ENCODE data around the gene C17orf78. TPM values are rescaled to one million over a fixed set of nuclear protein-coding genes. Genes with fewer than 3 reads are reported as not detected.

C17orf78 gene
- total and polyA plus RNA-seq, 2 of the 13 experiments (the other 11 are each of a cell fraction or from before 2014, with no cell fraction given) = not detected

- TF ChIP-seq, protein P1, sequence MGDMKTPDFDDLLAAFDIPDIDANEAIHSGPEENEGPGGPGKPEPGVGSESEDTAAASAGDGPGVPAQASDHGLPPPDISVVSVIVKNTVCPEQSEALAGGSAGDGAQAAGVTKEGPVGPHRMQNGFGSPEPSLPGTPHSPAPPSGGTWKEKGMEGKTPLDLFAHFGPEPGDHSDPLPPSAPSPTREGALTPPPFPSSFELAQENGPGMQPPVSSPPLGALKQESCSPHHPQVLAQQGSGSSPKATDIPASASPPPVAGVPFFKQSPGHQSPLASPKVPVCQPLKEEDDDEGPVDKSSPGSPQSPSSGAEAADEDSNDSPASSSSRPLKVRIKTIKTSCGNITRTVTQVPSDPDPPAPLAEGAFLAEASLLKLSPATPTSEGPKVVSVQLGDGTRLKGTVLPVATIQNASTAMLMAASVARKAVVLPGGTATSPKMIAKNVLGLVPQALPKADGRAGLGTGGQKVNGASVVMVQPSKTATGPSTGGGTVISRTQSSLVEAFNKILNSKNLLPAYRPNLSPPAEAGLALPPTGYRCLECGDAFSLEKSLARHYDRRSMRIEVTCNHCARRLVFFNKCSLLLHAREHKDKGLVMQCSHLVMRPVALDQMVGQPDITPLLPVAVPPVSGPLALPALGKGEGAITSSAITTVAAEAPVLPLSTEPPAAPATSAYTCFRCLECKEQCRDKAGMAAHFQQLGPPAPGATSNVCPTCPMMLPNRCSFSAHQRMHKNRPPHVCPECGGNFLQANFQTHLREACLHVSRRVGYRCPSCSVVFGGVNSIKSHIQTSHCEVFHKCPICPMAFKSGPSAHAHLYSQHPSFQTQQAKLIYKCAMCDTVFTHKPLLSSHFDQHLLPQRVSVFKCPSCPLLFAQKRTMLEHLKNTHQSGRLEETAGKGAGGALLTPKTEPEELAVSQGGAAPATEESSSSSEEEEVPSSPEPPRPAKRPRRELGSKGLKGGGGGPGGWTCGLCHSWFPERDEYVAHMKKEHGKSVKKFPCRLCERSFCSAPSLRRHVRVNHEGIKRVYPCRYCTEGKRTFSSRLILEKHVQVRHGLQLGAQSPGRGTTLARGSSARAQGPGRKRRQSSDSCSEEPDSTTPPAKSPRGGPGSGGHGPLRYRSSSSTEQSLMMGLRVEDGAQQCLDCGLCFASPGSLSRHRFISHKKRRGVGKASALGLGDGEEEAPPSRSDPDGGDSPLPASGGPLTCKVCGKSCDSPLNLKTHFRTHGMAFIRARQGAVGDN (CRISPR knock-in tag; IDR thresholded peaks at IDR 0.05) = peak; percentile 86
- peak; percentile 53; the same call in 1 of the 2 replicates for TF ChIP-seq ZNF503 (CRISPR knock-in tag; IDR thresholded peaks at IDR 0.05)
- no peak for TF ChIP-seq SYNCRIP (IDR thresholded peaks at IDR 0.05; ENCODE audit: insufficient read depth, low read depth, low read length)
- TF ChIP-seq ZBTB7A (CRISPR knock-in tag; IDR thresholded peaks at IDR 0.05) = no peak
- TF ChIP-seq, protein P2, sequence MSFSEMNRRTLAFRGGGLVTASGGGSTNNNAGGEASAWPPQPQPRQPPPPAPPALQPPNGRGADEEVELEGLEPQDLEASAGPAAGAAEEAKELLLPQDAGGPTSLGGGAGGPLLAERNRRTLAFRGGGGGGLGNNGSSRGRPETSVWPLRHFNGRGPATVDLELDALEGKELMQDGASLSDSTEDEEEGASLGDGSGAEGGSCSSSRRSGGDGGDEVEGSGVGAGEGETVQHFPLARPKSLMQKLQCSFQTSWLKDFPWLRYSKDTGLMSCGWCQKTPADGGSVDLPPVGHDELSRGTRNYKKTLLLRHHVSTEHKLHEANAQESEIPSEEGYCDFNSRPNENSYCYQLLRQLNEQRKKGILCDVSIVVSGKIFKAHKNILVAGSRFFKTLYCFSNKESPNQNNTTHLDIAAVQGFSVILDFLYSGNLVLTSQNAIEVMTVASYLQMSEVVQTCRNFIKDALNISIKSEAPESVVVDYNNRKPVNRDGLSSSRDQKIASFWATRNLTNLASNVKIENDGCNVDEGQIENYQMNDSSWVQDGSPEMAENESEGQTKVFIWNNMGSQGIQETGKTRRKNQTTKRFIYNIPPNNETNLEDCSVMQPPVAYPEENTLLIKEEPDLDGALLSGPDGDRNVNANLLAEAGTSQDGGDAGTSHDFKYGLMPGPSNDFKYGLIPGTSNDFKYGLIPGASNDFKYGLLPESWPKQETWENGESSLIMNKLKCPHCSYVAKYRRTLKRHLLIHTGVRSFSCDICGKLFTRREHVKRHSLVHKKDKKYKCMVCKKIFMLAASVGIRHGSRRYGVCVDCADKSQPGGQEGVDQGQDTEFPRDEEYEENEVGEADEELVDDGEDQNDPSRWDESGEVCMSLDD (CRISPR knock-in tag; IDR thresholded peaks at IDR 0.05; ENCODE audit: borderline replicate concordance) = no peak
- TF ChIP-seq SIX1 (CRISPR knock-in tag; IDR thresholded peaks at IDR 0.05; ENCODE audit: borderline replicate concordance) = no peak
- peak; percentile 20; the same call in 1 of the 2 replicates for TF ChIP-seq REPIN1 (CRISPR knock-in tag; IDR thresholded peaks at IDR 0.05; ENCODE audit: borderline replicate concordance, low read depth)
- no peak for TF ChIP-seq ZNF724P (CRISPR knock-in tag; IDR thresholded peaks at IDR 0.05; ENCODE audit: borderline replicate concordance)
- no peak for TF ChIP-seq SMYD3 (CRISPR knock-in tag; IDR thresholded peaks at IDR 0.05)
- TF ChIP-seq ZNF598 (CRISPR knock-in tag; IDR thresholded peaks at IDR 0.05; ENCODE audit: borderline replicate concordance) = peak; percentile 76; the same call in 1 of the 2 replicates
- TF ChIP-seq TCF12 (IDR thresholded peaks at IDR 0.05) = no peak
- peak; percentile 84 for TF ChIP-seq TCF12 (CRISPR knock-in tag; IDR thresholded peaks at IDR 0.05)
- TF ChIP-seq PHF5A (CRISPR knock-in tag; IDR thresholded peaks at IDR 0.05; ENCODE audit: low read depth, unreplicated experiment) = no peak
- no peak for TF ChIP-seq TRIM24 (CRISPR knock-in tag; IDR thresholded peaks at IDR 0.05)
- no peak for TF ChIP-seq SMARCE1 (IDR thresholded peaks at IDR 0.05; ENCODE audit: borderline replicate concordance)
- TF ChIP-seq SMAD3 (CRISPR knock-in tag; IDR thresholded peaks at IDR 0.05) = no peak
- TF ChIP-seq ZNF329 (CRISPR knock-in tag; IDR thresholded peaks at IDR 0.05; ENCODE audit: low read depth) = no peak
- peak; percentile 99 for TF ChIP-seq RXRA (CRISPR knock-in tag; IDR thresholded peaks at IDR 0.05)
- peak; percentile 85 for TF ChIP-seq MXD3 (CRISPR knock-in tag; IDR thresholded peaks at IDR 0.05)
- TF ChIP-seq MXD1 (CRISPR knock-in tag; IDR thresholded peaks at IDR 0.05) = peak; percentile 97
Measured at GRCh38 chr17:37358830-37359681, 16.7 kb upstream of the C17orf78 start (continued).
